Daoy (cell line): ENCODE measurements around the gene EWSR1. TPM values are rescaled to one million over a fixed set of nuclear protein-coding genes. Genes with fewer than 3 reads are reported as not detected.
"Not testable (repeated sequence)": the region's sequence is repeated elsewhere in the genome, so short reads cannot be mapped to it uniquely, and the experiment has no call there.

Experiments used
- DNase-seq: peaks from one replicate; pipeline ENCODE4 v3.0.0-alpha.2; 2015; ENCODE audit warnings: low read depth
- total RNA-seq: library from RNA; depleted of rRNA; stranded (reverse); fragments of >200 nt; shearing (Covaris generic); gene quantifications from 2 replicates; pipeline ENCODE4 v1.2.3, GENCODE V29; 2014; rRNA removed

Gene EWSR1
- 150 and 191 TPM in 2 replicates for total RNA-seq

- DNase-seq, result peak; percentile 97
These were observed at the start of gene EWSR1, which contains the start of gene RHBDD3 for GRCh38 chr22:29267858-29268510. TSS of gene EWSR1 (plus strand) at chr22:29268268. CDS start at chr22:29268337, 69 bp downstream. TSS of gene RHBDD3 (minus strand) at chr22:29267981. CDS start at chr22:29265626, 2,355 bp downstream.

- DNase-seq, result no peak
These were observed 49.2 kb upstream of the EWSR1 start for GRCh38 chr22:29218758-29219408.

- not testable (repeated sequence) for DNase-seq
These were observed 48.7 kb upstream of the EWSR1 start for GRCh38 chr22:29219409-29219782.

- no peak for DNase-seq
These were observed 48.0 kb upstream of the EWSR1 start for GRCh38 chr22:29219881-29220670.

GRCh38 chr22:29224121-29224858, 43.8 kb upstream of the EWSR1 start:
- no peak for DNase-seq

GRCh38 chr22:29224859-29225410, 43.1 kb upstream of the EWSR1 start:
- no peak for DNase-seq

- no peak for DNase-seq
These were observed 42.5 kb upstream of the EWSR1 start for GRCh38 chr22:29225422-29226090.

- DNase-seq, result no peak
These were observed 41.6 kb upstream of the EWSR1 start for GRCh38 chr22:29226351-29226981.

GRCh38 chr22:29230972-29231875, 36.8 kb upstream of the EWSR1 start:
- DNase-seq, result no peak

DNA sequence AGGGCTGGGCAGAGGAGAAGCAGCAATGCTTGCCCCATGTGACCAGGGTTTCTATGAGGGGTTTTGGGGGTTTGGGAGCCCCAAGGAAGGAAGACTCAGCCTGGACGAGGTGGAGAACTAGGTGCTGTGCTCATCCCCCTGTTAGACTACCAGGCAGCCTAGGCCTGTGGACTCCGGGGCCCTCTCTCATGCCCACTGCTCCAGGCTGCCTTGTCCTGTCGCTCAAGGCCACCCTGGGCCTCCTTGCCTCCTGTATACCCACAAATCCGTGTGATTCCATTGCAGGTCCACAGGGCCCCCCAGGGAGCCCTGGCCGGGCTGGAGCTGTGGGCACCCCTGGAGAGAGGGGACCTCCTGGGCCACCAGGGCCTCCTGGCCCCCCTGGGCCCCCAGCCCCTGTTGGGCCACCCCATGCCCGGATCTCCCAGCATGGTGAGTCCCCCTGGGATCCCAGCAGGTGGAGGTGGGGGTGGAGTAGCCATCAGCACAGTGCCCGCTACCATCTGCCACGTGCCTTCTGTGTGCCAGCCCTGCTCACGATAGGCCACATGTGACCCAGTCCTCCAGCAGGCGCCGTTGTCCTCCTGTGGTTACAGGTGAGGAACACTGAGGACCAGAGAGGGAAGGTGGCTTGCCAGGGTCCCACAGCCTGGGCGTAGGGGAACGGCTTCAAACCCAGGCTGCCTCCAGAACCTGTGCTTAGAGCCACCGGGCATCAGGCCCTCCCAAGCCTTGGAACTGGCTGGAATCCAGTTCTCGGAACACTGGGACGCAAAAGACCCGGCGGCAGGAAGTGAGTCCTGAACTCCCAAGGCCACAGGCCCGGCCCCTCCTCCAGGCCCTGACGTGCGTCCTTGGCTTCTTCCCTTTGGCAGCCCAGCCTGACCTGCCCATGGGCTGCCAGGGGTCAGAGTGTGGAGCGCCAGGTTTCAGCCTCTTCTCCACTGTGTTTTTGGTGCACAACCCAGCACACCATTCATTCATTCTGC, 35.8 kb upstream of the EWSR1 start:
- peak; percentile 20 for DNase-seq

DNA sequence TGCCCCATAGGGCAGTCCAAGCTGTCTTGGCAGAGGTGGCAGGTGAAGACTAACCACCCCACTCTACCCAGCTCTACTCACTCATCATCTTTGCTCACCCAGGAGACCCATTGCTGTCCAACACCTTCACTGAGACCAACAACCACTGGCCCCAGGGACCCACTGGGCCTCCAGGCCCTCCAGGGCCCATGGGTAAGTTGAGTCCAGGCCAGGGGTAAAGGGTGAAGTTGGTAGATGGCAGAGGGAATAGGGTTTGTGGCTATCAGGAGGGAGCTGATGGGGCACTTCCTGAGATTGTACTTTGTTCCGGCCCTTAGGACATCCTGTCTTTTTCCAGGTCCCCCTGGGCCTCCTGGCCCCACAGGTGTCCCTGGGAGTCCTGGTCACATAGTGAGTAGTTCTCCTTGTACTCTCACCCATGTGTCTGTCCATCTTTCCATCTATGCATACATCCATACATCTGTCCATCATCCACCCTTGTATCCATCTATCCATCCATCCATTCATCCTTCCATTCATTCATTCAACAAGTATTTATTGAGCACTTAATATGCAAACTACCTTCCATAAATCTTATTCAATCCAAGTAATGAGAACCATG, 34.7 kb upstream of the EWSR1 start:
- DNase-seq, result no peak

- DNase-seq, result not testable (repeated sequence)
These were observed 27.6 kb upstream of the EWSR1 start for GRCh38 chr22:29240481-29240880.

GRCh38 chr22:29243874-29244446, 24.1 kb upstream of the EWSR1 start:
- DNase-seq, result no peak

GRCh38 chr22:29244785-29245625, 23.1 kb upstream of the EWSR1 start:
- no peak for DNase-seq

DNA sequence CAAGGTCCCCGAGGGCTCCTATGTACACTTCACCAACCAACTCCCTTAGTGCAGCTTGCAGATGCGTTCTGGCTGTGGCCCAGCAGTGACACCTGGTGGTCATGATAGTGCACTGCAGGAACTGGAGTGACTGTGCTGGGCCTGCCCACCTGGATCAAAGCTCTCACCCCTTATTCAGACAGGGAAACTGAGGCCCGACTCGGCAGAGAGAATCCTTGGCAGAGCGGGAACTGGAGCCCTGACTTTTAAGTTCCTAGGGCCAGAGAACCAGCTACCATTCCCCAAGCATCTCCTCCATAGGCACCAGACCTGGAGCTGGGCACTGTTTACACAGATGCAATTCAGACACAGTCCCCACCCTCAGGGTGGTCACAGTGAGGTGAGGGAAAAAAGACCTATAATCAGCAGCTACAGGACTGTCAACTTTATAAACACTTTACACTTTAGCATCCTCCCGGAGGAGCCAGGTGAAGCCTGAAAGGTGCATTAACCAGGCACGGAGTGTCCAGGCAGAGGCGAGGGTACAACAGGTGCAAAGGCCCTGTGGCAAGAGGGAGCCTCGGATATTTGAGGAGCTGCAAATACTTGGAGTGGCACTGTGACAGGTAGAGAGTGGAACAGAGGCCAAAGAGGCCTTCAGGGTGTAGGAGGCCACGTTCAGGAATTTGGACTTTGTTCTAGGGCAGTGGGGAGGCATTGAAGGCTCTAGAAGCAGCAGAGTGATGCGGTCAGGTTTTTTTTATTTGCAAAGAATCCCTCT, 22.3 kb upstream of the EWSR1 start:
- peak; percentile 67 for DNase-seq

DNA sequence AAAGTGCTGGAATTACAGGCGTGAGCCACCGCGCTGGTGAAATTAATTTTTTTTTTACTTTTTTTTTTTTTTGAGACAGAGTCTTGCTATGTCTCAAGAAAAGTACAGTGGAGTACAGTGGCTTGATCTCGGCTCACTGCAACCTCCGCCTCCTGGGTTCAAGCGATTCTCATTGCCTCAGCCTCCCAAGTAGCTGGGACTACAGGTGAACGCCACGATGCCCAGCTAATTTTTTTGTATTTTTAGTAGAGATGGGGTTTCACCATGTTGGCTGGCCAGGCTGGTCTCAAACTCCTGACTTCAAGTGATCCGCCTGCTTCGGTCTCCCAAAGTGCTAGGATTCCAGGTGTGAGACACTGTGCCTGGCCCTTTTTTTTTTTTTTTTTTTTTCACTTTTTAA, 20.2 kb upstream of the EWSR1 start:
- not testable (repeated sequence) for DNase-seq
